NCI-H2196 (cell line): ENCODE measurements around the gene CD48.

Experiments used
- DNase-seq: peaks from one replicate; lab custom pipeline; 2025; ENCODE audit not compliant: unreplicated experiment; lab: John Stamatoyannopoulos, UW

Gene CD48

GRCh38 chr1:160680399-160680798 lies 31.2 kb downstream of the CD48 start:
- DNase-seq, result no peak

GRCh38 chr1:160679893-160680292 lies 31.7 kb downstream of the CD48 start:
- DNase-seq, result no peak

DNA sequence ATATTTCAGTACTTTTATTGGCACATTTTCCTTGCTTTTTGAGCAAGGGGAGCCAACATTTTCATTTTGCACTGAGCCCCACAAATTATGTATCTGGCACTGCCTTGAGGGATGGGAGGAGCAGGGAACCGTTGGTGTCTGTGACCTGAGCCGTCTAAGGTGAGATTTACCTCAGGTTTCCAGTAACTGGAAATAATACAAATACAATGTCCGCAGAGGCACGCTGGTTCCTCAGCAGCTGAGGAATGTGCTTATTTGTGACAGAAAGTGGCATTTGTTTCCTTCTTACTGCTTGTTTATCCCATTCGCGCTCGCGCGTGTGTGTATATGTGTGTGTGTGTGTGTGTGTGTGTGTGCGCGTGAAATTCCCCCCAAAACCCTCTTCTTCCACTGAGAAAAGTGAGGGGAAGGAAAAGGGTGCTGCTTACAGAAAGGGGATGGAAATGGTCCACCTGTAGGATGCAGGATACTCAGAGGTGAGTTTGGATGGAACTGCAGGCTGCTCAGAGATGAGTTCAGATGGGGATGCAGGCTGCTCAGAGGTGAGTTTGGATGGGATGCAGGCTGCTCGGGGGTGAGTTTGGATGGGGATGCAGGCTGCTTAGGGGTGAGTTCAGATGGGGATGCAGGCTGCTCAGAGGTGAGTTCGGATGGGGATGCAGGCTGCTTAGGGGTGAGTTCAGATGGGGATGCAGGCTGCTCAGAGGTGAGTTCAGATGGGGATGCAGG lies 34.6 kb downstream of the CD48 start:
- DNase-seq, result no peak

- peak; percentile 52 for DNase-seq
Measured at GRCh38 chr1:160675641-160676410, 35.8 kb downstream of the CD48 start.

DNA sequence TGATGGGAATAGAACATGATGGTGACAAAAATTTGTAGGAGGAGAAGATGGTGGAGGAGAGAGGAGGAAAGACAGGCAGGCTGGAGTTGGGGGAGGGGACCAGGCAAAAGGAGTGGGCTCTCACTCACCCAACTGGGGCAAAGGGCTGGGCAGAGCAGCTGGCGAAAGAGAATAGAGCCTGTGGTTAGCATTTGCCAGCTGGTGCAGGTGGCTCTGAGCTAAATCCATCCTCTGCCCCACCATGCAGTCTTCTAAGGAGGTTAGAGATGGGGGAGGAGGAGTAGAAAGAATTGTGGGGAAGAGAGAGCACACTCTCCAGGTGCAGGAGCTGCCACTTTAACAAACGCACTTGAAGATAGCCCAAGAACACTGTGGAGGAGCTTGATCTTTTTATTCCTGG lies 37.2 kb downstream of the CD48 start:
- DNase-seq, result no peak

GRCh38 chr1:160672789-160673695 lies 38.6 kb downstream of the CD48 start:
- no peak for DNase-seq

GRCh38 chr1:160671603-160672517 lies 39.8 kb downstream of the CD48 start:
- no peak for DNase-seq

DNA sequence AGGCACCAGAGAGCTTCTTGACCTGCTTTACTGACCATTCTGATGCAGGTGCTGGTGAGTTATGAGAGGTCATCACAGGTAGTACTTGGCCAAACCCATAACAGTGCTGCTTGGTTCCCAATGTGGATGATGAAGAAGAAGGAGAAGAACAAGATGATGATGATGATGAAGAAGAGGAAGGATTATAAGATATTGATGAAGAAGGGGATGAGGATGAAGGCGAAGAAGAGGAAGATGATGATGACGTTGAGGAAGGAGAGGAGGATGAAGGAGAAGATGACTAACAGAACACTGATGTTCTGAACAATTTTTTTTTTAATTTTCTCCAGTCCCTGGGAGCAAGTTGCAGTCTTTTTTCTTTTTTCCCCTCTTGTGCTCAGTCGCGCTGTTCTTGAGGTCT lies 40.9 kb downstream of the CD48 start:
- no peak for DNase-seq

DNA sequence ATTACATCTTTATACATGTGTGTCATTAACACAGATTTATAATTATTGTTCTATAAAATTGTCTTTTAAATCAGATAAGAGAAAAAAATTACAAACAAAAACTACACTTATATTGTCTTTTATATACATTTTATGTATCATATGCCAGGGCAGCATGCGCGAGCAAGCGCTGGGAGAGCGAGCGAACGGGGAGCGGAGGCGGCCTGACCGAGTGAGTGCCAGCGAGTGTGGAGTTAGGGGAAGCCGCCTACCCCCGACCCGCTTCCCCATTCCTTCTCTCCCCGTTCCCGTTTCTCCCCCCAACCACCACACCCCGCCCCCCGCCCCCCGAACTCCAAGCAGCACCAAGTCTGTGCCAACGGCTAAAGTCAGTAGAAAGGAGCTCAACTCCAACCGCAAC lies 41.8 kb downstream of the CD48 start:
- no peak for DNase-seq

GRCh38 chr1:160669276-160669675 lies 42.3 kb downstream of the CD48 start:
- no peak for DNase-seq

DNA sequence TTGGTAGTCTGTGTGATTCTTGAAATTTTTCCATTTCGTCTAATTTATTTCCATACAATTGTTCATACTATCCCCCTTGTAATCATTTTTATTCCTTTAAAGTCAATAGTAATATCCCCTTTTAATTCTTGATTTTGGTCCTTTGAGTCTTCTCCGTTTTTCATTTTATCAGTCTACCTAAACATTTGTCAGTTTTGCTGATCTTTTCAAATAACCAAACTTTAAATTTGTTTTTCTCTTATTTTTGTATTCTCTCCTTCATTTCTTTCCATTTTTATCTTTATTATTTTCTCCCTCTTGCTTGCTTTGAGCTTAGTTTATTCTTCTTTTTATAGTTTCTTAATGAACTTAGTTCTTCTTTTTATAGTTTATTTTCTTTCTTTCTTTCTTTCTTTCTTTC lies 43.7 kb downstream of the CD48 start:
- no peak for DNase-seq

DNA sequence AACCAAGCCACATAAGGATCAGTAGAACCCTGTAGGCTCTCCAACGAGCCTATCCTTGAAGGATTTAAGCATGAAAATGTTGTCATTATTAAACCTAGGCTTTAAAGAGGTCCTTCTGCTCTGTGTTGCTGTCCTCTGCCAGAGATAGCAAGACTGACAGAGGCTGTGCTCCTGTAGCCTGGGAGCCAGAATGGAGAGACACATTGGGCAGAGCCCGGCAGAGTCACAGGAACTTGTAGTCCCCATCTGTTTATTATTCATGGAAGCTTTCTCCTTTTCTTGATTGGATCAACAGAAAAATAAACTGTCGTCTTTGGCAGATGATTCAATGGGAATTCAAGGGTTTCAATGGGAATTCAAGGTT lies 45.6 kb downstream of the CD48 start:
- DNase-seq, result no peak

GRCh38 chr1:160665330-160666078 lies 46.1 kb downstream of the CD48 start:
- no peak for DNase-seq

- DNase-seq, result no peak
Measured at GRCh38 chr1:160664573-160665051, 47.0 kb downstream of the CD48 start.

DNA sequence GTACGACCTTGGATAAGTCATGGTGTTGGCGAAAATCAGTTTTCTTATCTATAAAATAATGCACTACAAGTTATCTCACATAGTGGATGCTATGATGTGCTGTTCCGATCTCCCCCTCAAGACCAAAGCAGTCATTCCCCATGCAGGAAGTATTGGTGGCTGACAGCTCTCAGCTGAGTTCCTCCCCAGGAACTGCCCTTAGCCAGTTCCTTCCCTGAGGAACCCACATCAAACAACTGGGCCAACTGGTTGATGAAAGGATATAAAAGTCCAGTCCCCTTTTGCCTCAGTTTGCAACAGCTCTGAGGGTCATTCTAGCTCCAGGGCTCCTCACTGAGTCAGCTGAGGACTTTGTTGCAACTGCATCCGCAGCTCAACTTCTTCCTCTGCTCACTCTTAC lies 48.7 kb downstream of the CD48 start:
- no peak for DNase-seq

DNA sequence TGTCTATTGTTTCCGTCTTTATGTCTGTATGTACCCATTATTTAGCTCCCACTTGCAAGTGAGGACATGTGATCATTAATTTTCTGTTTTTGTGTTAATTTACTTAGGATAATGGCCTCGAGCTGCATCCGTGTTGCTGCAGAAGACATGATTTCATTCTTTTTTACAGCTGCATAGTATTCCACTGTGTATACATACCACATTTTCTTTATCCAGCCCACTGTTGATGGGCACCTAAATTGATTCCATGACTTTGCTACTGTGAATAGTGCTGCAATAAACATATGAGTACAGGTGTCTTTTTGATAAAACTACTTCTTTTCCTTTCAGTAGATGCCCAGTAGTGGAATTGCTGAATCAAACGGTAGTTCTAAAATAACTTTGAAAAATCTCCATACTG lies 52.1 kb downstream of the CD48 start:
- DNase-seq, result no peak

DNA sequence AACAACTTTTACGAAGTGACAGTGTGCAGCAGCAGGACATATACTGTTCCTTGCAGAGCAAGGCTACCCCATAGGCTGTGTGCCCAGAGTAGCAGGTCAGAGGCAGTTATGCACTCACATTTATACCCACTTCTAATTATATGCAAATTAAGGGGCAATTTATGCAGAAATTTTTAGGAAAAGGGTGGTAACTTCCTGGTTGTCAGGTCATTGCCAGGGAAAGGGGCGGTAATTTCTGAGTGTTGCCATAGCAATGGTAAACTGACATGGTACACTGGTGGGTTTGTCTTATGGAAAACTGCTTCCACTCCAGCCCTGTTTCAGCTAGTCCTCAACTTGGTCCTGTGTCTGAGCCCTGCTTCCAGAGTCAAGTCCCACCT lies 52.8 kb downstream of the CD48 start:
- DNase-seq, result no peak

- no peak for DNase-seq
Measured at GRCh38 chr1:160658162-160658813, 53.3 kb downstream of the CD48 start.

DNA sequence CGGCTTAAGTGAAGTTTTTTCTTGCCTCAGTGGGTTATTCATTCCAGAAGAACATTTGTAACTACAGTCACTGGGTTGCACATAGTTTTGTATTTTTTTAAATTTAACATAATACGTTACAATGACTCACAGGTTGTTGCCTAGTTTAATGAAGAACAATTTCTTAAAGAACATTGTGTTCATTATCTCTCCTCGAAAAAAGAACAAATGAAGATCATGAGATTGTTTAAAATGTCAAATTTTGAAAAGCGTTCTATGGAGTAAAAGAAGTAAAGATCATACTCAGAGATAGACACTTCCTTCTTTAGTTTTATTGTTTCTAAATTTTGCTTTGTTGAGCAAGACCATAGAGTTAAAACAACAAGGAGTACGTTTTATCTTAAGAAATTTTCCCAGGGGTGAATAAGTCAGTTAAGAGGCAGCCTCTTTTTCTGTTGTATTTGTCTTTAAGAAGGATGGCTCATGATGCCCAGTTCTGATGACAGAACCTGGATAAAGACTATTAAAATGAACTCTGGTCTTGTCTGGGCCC lies 54.3 kb downstream of the CD48 start:
- DNase-seq, result no peak
